ENCODE results near the gene MATCAP1.

The MATCAP1 gene

DNA sequence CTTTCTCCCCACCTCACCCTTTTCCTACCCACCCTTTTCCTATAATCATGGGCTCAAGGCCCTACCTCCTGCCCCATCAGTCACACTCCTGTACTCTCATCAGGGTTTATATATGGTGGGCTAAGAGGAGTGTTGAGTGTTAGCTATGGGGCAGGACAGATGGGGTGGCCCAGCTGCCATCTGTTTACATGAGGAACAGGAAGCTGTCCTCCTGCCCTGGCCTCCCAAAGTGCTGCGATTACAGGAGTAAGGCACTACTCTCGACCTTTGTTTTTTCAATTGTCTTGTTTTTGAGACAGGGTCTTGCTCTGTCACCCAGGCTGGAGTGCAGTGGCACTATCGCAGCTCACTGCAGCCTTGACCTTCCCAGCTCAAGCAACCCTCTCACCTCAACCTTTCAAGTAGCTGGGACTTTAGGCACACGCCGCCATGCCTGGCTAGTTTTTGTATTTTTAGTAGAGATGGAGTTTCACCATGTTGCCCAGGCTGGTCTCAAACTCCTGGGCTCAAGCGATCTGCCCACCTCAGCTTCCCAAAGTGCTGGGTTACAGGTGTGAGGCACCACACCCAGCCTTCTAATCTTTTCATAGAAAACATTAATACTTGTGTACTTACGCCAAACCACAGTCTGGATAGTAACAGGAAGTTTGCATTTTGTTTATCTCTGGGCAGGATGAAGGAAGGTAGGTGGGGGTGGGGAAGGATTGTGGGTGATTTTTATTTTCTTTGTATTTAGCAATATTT, 25.7 kb downstream of the MATCAP1 start:
- no peak for DNase-seq (ENCODE audit: low read depth in 2 of 2)

DNA sequence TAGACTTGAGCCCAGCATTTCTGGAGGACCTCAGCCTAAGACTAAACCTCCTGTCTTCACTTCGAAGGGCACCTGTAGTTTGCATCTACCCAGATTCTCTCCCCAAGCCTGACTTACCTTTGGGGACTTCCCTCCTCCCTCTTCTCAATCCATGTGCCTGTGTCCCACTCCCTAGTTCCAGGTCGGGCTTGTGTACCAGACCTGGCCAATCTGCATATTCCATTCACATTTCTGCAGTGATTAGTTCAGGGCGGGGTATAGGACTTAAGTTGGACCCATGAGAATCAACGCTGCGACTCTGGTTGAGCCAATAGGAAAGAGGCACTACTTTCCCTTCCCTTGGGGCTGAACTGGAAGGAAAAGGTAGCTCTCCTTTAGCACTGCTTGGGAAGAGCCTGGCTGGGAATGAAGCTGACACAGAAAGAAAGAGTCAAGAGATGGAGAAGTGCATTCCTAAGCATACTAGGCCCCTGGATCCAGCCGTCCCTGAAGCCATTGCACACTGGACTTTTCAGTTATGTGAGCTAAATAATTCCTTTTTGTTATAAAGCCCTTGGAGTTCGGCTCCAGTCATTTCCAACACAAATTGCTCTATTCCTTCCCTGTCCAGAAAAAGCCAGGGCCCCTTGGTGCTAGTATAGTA, 26.5 kb downstream of the MATCAP1 start:
- no peak for DNase-seq (ENCODE audit: low read depth in 2 of 2)

DNA sequence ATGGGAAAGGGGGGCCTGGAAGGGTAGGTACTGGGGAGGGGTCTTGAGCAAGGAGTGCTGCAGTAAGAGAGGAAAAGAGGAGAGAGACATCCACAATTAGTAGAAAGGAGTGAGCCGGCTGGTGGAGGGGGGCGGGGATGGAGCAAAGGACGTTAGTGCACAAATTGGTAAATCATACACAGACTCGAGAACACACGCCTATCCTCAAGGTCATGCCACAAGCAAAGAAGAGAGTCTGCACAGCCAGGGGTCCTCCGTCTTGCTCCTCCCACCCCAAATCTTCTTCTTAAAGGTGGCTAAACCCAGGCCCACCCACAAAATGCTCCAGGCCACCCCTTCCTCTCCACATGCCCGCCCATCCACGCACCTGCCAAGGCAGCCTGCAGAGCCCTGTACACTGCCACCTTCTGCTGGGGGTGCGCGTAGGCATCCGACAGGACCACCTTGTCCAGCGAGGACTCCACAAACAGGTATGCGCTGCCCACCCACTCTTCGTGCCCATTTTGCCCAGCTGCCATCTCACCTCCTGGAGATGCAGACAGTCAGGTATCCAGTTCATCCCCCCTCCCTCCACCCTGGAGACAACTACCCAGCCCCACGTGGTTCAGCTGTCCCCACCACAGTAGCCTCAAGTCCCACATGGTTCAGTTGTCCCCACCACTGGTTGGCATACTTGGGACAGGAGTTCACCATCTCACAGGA, 27.5 kb downstream of the MATCAP1 start:
- no peak for DNase-seq (ENCODE audit: low read depth in 2 of 2)

DNA sequence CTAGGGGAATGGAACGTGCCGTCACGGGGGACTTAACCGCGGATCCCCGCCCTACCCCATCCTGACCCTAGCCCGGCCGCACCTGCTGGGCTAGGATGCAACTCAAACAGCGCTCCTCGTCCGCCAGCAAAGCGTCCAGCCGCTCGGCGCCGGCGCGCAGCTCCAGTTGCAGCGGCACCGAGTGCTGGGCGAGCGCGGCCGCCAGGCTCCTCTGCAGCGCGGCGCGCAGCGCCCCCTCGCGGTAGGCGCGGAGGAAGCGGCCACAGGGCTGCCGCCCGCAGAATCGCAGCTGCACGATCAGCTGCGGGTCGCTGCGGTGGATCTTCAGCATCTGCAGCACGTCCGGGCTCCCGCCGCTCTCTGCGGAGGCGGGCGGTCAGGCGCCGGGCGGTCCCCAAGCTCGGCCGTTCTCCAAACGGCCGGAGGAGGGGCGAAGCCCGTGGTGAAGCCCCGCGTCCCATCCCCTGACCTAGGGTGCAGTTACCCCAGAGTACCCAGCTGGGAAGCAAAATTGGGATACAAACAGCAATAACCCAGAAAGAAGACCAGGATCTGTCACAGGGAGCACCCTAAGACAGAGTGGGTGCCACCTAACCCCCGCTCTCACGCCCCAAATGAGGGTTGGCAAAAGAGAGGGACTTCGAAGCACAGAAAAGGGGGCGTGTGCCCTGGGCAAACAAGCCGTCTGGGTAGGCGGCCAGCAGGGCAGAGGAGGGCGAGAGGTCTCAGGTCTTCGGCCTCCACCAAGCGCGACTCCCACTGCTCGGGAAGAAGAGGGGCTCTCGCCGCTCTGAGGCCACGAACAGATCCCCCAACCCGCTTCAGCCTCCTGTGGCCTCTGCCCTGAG, 28.2 kb downstream of the MATCAP1 start:
- DNase-seq (ENCODE audit: low read depth in 2 of 2): peak; percentile 41 to 54

DNA sequence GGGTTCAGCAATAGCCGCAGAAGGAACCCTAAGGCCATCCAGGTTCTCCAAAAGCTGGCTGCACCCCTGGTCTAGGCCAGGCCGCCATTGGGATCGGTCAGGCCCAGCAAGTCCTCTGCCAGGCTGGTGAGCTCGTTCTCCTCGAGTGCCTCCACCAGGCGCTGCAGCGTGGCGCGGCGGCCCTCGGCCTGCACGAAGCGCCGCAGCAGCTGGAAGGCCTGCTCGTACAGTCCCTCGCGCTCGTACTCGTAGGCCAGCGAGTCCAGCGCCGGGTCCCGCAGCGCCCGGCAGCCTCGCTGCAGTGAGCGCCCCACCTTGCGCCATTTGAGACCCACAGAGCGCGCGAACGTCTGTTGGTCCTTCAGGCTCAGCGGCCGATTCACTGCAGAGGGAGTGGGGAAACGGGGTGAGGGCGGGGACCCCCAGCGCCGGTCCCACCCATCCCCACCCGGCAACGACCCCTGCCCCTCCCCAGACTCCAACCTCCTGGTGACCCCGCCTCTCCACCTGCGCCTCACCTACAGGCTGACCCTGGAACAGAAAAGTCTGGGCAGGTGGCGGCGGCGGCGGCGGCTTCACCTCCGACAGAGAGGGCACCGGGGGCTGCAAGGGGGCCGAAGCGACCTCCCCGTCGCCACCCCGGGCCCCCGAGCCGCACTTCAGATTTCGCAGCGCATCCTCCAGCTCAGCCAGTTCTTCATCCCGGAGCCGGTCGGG, 29.0 kb downstream of the MATCAP1 start:
- DNase-seq (ENCODE audit: low read depth in 2 of 2): no peak

DNA sequence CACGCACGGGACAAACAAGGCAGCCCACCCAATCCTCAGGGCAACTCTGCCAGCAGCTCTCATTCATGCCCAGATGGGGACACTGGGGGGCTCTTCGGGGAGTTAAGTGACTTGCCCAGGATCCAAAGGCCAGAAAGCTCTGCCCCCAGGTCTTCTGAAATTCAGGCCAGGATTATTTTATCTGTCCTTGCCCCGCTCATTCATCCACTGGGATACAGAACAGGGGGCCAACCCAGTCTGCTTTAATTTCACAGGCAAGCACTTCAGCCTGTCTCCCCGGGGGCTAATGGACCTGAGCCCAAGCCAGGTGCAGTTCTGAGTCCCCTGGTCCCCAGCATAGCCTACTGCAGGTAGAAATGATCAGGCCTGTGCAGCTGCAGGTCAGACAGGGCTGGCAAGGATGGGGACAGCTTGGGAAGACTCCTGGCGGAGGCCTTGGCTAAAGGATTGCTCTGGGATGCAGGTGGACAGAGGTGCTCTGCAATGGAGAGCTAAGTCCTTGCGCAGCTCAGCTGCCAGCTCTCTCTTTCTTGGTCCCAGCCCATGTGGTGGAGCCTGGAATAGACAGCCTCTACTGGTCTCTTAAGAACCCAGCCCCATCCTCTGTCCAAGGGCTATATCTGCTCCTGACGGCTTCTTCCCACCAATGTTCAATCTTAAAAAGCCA, 32.2 kb downstream of the MATCAP1 start:
- no peak for DNase-seq (ENCODE audit: low read depth in 2 of 2)

DNA sequence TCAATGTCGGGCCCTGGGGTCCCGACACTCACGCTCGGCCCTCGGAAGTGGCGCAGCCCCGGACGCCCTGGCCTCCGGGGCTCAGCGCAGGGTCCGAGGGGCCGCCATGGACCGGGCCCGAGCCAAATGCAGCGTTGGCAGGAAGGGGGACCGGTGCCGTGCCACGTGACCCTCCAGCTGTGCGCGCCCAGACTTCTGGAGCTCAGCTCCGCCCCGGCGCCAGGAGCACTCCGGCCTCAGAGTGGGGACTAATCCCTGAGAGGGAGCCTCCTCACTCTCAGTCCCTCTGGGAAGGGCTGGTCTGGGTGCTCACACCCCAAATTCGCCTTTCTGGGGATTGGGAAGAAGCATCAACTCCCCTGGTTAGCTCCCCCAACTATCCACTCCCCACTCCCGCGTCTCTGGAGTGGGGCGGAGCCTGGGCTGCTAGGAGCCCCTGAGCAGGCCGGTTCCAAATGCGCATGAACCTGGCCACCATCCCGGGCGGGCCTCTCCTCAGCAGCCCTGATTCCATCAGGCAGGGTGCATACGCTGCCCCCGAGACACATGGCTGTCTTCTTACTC, 32.8 kb downstream of the MATCAP1 start, which contains the start of gene B3GNT9:
TSS of gene B3GNT9 (minus strand) at position 166 of the 564 bp plus-strand sequence. CDS start 513 bp downstream, outside the sequence.
- no peak for DNase-seq (ENCODE audit: low read depth in 2 of 2)

DNA sequence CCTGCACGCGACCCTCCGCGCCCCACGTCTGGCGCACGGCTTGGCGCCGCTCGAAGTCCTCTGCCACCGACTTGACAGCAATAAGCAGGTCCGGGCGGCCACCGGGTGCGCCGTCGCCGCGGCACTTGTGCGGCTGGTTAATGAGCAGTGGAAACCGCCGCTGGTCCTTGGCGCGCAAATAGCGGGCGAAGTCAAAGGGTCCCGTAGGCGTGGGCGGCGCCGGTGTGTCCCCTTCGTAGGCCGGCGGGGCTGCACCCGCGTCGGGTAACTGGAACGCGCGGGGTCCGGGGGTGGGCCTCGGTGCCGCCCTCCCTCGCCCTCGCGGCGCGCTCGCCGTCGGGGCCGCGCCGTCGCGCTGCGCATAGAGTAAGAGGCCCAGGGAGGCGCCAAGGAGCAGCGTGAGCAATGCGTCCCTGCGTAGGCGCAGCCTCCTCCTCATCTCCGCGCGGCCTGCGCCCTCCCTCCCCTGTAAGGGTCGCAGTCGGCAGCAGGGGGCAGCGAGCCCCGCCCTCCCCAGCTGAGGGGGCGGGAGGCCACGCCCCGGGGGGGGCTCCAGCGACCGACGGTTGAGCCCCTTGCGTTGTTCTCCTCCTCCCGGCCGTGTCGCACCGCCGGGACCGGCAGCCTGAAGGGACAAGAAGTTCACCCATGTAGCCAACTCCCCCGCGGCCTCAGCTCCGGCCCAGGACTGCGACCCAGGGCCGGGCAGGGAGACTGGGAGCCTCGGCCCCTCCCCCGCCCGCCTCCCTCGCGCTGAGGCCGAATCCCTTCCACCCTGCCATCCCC, 33.5 kb downstream of the MATCAP1 start:
- peak in 1 of 2 donors; percentile 45 for DNase-seq (ENCODE audit: low read depth in 2 of 2)

DNA sequence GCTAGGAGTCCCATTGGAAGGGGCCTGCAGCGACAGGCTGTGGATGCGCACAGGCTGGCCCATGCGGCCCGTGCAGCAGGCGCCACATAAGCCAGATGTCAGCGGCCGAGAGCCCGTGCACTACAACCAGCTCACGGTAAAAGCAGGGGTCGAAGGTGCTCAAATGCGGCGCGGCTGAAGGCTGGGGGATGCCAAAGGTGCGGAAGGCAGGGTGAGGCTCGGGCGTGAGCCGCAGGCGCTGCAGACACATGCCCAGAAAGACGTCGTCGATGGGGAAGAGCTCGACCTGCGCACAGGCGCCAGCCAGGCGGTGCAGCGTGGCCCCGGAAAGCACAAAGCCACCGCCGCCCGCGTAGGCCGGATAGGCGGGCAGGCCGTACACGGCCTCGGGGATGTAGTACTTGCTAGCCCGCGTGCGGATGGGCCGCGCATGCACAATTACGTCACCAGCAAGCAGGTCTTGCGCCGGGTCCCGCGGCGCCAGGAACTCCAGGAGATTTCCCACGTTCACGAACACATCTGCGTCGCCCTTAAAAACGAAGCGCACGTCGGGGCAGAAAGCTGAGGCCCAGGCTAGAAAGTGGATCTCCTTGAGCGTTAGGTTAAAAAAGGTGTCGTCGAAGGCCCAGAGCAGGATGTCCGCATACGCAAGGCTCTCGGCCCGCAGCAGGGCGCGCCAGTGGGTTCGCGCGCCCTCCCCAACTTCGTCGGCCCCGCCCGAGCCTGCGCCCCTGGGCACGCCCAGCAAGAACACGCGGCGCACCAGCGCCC, 34.3 kb downstream of the MATCAP1 start:
- DNase-seq (ENCODE audit: low read depth in 2 of 2): no peak

DNA sequence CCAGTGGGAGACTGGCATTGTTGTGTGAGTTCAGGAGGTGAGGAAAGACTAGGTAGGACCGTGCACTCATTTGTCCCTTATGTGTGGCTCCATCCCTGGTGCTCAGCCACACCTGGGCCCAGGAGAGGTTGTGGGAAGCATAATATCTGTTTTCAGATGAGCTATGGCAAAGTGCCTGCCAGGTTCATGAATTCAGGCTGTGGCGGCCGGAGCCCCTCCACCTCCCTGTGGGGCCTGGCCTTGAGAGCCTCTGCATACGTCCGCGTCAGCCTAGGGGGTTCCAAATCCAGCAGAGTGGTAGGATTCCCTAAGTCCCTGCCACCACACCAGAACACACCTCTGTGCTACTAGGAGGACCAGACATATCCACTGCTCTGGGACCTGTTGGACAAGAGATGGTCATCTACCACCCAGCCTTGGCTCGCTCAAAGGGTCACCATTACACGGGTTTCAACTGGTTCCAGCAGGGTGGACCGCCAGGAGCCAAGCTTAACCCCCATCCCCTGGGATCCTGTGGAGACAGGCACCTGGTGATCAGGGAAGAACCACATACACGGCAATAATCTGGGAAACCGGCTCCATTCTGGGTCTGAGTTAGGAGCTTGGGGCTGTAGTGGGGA, 35.0 kb downstream of the MATCAP1 start:
- no peak for DNase-seq (ENCODE audit: low read depth in 2 of 2)

DNA sequence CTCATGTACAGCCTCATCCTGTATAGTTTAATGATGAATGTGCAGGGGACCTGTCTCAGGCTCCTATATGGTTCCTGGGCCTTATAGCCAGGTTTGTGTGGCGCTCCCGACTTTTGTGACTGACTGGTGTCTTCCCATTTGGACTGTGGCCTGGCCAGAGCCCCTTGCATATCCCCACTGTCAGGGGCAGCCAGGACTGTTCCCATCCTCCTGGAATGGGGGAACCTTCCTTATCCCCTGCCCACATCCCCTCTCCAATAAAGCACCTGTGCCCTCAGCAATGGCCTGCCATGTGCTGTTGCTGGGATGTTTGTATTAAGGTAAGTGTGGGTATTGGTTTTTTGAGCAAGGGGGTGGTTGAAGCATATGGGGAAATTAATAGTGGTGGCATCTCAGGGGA, 35.5 kb downstream of the MATCAP1 start:
- DNase-seq (ENCODE audit: low read depth in 2 of 2): no peak

DNA sequence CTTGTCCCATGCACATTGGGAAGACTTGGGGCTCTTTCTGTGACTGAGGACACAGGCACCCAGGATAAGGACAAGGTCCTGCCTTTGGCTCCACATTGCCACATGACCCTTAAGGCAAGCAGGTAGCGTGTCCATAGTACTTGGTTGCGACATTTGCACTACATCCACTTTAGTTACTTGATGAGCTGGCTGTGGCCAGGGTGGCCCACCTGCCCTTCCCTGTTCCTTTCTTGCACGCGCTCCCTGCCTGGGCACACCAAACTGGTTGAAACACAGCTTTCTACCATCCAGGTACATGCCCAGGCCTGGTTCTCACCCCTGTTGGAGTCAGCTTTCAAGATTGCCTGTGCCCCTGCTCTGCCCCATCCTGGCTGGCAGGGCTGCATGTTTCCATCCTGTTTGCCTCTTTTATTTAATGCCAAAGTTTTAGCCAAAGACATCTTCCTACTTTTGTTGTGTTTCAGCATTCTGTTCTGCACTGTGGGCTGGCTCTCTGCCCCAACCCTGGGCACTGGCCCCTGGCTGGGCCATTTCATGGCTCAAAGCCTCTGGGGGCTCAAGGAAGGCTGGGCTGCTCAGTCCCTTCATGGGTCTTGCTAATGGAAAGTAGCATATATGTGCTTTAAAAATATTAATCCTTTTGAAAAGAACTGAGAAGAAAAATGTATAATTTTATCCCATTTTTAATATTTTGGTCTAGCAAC, 36.2 kb downstream of the MATCAP1 start:
- no peak for DNase-seq (ENCODE audit: low read depth in 2 of 2)

DNA sequence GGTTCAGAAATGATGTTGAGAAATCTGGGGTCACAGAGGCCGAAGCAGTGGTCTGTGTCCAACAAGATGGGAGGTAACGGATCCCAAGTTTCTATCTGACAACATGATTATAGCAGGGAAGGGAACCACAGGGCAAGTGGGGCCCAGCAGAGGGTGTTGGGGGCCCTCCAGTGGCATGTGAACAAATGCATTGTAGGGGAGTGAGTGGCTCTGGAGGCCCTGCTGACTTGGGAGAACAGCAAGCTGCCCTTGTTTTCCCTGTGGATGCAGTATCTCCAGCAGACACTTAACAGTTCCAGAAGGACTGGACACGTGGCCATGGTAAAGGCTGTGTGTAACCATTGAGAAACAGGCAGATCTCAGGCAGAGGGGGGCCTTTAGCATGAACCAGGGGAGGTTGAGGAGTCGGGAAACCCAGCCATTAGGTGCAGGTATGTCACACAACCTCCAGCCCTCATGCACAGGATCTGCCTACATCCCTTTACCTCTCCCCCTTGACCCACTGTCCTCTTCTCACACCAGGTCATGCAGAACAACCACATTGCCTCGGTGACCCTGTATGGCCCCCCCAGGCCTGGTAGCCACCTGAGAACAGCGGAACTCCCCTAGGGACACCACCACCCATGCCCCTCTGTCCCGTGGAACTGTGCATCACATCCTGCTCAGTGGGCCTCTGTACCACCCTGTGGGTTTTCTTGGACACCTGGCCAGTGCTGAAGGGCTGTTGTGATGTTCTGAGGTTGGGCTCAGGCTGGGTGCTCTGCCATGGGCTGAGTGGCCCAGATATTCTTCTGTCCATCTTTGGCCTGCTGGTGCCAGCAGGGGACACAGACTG, 37.0 kb downstream of the MATCAP1 start:
- no peak for DNase-seq (ENCODE audit: low read depth in 2 of 2)

DNA sequence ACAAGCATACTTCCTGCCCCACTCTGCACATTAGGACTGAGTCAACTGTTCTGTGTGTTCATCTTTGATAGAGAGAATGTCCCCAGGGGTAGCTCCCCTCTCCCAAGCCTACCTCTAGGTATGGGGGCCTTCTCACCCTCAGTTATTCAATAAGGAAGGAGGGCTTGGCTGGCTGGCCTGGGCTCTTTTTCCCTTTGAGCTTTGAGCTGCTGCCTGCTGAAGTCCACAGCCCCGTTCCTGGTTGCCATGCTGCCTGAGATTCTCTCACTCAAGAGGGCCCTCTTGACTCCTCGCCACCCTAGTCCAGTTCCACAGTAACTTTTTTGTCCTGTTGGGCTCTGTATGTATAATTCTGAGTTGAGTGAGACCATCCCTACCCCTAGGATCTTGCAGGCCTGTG, 38.0 kb downstream of the MATCAP1 start:
- DNase-seq (ENCODE audit: low read depth in 2 of 2): no peak

DNA sequence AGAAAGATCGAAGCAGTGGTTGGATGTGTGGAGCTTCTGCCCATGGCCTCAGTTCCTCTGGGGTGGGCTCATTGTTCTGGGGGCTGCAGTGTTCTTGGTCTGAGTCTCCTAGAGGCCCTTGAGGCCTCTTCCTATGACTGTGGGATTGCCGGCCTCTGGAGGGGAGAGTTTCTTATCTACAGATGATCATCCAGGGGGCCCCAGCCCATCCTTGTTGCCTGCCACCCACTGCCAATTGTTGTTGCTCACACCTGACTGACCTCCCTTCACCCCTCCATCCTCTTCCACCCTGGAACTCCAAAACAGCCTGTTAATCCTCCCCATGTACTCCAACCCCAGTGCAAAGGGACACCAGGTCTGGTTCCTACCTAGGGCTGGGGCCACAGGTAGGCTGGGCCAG, 38.8 kb downstream of the MATCAP1 start:
- no peak for DNase-seq (ENCODE audit: low read depth in 2 of 2)

DNA sequence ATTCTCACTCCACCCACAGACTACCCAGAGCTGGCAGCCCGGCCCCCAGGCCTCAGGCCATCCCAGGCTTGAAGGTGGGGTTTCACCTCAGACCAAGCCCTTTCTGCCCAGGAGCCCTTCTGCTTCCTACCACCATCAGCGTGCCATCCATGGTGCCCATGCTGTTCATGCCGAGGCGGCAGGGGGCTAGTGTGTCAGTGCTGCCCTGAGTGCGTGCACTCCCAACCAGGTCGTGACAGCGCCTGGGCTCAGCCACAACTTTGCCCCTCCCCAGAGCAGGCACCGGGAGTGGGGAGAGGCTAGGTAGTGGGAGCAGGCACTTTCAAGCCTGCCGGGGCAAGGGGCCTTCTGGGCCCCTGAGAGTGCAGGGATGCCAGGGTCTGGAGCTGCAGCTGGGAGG, 41.4 kb downstream of the MATCAP1 start:
- no peak for DNase-seq (ENCODE audit: low read depth in 2 of 2)

DNA sequence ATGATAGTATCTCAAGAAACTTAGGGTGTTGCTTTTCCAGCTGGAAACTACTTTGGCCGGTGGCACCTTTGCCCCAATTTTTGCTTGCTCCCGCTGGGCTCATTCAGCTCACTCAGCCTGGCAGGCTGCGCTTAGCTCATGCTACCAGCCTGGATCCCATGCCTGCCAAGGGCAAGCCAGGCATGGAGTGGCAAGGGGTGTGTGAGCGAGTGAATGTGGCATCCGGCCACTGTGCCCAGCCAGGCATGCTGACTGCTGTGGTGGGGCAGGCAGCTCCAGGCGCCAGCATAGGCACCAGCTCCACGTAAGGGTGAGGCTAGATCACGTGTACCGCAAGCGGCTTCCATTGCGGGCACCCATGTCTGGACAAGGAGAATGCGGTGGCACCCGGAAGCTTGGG, 42.4 kb downstream of the MATCAP1 start:
- no peak for DNase-seq (ENCODE audit: low read depth in 2 of 2)

All from activated CD8-positive, alpha-beta memory T cell treated with anti-CD3 and anti-CD28 coated beads for 4 hours (primary cell).